Activated CD4-positive, alpha-beta T cell treated with anti-CD3 and anti-CD28 coated beads, Interleukin-2, amount 50 U/mL, for 24 hours (primary cell): ENCODE results near the gene LOXL3.
A peak's percentile ranks its signal among the peaks of the same experiment; 100 is the strongest.

Source experiments
- DNase-seq, 2 donors: peaks; one replicate each; pipeline ENCODE4 v3.0.0-alpha.2; 2020; ENCODE audit warnings: low read depth in 1 of 2, low spot score in 1 of 2

The LOXL3 gene

DNA sequence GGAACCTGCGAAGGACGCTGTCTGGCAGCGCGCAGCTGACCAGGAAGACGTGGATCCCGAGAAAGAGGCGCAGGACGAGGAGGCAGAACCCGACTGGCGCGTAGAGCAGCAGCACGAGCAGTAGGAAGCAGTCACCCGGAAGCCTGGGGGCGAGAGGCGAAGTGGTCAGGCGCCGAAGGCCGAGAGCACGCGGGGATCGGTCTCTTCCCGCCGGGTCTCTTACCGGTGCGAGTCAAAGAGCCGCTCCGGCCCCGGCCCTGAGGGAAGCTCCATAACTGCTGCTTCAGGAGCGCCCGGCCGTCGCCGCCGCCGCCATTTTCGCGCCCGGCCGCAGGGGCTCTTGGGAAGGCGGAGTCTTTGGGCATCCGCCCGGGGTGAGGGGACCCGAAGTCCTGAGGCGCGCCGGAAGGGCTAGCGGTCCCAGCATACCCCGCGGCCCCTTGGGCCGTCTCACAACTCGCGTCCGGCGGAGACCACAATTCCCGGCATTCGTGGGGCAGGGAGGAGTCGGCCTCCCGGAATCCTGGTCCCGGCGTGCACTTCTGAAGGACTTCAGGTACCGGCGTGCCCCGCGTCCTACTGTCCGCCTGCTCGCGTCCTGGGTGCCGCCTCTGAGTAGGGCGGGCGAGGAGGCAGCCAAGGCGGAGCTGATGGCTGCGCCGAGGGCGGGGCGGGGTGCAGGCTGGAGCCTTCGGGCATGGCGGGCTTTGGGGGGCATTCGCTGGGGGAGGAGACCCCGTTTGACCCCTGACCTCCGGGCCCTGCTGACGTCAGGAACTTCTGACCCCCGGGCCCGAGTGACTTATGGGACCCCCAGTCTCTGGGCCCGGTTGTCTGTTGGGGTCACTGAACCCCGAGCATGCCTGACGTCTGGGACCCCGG is 24.1 kb downstream of the LOXL3 start, which contains the start of the genes AUP1 and HTRA2:
TSS of gene AUP1 (minus strand) at position 350 of the 882 bp plus-strand sequence. CDS start at position 273, 77 bp downstream.
TSS of gene HTRA2 (plus strand) at position 577 of the 882 bp plus-strand sequence. CDS start at position 651, 74 bp downstream.
- peak; percentile 75 to 93 for DNase-seq

DNA sequence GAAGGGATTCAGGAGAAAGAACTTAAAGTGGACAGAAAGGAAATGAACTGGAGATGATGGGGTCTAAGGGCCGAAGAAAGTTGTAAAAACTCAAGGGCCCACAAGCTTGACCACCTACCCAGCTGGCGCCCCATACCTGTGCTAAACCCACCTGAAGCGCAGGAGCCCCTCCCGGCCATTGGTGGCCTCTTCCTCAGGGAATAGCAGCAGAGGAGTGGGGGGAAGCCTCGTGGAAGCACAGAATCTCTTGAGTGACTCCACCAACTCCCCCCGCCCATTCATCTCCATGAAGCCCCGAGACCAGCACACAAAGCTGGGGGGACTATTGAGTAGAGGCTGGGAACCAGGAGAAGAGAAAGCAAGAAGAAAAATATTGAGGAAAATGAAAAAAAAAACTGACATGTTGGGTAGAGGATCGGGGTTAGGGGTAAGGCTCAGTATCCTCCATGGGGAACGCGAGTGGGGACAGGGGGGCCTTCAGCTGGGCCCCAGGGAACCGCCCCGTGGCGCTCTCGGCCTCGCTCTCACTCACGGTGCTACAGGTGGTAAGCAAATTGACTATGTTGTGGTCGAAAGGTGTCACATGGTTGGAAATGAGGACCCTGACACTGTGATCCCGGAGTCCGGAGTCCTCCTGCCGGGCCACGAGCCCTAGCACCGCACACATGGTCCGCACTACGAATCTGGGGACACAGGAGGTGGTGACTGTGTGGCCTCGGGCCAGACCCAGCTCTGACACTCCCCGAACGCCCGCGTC is 25.0 kb downstream of the LOXL3 start:
- no peak for DNase-seq

DNA sequence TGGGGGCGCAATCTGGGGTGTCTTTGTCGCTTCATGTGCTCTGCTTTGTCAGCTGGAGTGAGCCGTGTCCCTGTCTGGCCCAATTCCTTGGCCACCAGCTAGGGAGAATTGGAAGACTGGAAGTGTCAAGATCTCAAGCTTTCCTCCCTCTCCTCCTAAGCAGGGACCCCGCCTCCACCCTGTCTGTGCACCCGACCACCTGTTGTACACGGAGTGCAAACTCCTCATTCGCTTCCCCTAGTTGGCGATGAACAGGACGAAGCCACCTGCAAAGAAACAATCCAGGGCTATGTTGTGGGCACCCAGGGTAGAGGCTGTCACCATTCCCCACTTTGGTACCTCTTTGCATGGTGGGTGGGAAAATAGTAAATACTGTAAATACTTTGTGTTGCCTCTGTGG is 26.0 kb downstream of the LOXL3 start:
- no peak for DNase-seq

DNA sequence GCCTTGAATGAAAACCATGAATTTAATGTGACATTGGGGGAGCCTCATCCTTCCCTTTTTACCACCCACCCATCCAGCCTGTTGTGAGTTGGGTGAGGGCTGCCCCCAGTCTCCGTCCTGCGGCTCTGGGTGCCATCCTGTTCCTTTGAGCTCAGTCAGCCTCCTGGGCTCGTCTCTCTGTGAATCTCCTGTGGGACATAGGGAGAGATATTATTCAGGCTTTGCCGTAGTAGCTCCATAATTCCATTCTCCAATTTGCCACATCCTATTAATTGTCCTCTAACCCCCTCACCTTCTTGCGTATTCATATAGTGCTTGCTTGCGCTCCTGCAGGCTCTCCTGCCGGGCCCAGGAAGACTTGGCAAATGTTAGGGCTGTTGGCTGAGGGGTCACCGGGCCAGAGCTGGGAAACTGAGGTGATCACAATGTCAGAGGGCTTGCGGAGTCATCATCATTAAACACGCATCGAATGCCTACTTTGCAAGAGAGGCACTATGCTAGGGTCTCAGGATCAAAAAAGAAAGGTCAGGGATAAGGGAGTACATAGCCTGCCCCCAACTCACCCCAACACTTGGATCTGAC is 27.0 kb downstream of the LOXL3 start:
- no peak for DNase-seq

GRCh38 chr2:74525717-74526648 is 27.8 kb downstream of the LOXL3 start, which contains the start of gene DQX1:
DQX1 (minus strand) TSS chr2:74526231; CDS start chr2:74525729, 502 bp downstream.
- no peak for DNase-seq

- no peak for DNase-seq
Measured at GRCh38 chr2:74524955-74525716, 28.6 kb downstream of the LOXL3 start.

DNA sequence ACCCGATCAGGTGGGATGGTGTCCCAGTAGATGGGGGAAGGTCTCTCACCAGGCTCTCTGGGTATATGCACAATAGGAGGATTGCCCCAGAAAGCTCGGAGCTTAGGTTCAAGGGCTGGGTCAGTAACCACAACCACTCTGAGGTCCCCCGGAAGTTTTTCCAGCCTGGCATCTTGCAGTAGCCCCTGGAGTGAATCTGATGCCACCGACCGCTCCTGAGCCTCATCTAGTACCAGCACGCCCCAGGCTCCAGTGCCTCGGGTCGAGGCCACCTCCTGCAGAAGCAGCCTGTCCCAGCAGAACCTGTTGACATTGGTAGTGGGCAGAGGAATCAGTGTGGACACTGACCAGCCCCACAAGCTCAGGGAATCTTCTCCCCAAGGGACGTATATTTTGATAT is 29.7 kb downstream of the LOXL3 start:
- no peak for DNase-seq

DNA sequence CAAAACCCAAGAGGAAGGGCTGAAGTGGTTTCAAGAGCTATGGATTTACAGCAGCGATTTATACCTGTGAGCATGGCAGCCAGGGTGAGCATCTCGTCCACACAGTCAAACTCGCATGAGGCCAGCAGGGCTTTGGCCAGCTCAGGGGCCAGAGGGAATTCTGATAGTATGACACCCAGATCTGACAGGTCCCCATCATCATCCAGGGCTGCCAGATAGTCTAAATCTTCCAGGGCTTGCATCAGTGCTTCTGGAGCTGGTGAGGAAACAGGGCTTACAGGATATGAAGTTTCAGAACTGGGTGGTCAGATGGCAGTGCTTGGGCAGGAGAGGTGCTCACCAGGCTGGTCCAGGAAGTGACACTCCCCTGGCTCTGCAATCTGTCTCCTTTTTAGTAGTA is 31.2 kb downstream of the LOXL3 start:
- DNase-seq = no peak

- DNase-seq = no peak
Measured at GRCh38 chr2:74516650-74517049, 37.1 kb downstream of the LOXL3 start.

DNA sequence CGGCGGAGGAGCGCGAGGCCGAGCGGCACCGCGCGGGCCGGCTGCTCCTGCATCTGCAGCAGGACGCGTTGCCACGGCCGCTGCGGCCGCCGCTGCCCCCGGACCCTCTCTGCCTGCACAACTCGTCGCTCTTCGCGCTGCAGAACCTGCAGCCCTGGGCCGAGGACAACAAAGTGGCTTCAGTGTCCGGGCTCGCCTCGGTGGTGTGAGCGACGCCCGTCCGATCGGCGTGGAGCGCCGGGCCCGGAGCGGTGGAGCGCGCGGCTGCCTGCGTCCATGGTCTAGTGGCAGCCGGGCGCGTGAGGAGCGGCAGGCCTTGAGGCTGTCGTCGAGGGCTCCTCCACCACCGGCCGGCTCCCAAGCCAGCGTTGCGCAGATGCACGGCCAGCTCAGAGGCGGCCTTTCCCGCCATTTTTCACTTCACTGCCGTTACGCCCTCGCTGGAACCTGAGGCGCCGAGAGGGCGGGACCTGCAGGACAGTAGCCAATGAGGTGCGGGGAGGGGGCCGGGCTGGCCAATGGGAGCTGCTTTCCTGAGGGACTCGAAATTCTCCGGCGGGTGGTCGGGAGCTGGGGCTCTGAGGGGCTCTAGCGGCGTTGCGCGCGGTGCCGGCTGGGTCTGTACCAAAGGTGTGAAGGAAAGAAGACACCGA is 37.6 kb downstream of the LOXL3 start:
- peak; percentile 49 to 76 for DNase-seq

- no peak for DNase-seq
Measured at GRCh38 chr2:74515271-74515980, 38.3 kb downstream of the LOXL3 start.

- DNase-seq = no peak
Measured at GRCh38 chr2:74514368-74515270, 39.1 kb downstream of the LOXL3 start, which contains the start of gene TLX2. TLX2 (plus strand) TSS chr2:74514450; CDS start chr2:74514807, 357 bp downstream.

DNA sequence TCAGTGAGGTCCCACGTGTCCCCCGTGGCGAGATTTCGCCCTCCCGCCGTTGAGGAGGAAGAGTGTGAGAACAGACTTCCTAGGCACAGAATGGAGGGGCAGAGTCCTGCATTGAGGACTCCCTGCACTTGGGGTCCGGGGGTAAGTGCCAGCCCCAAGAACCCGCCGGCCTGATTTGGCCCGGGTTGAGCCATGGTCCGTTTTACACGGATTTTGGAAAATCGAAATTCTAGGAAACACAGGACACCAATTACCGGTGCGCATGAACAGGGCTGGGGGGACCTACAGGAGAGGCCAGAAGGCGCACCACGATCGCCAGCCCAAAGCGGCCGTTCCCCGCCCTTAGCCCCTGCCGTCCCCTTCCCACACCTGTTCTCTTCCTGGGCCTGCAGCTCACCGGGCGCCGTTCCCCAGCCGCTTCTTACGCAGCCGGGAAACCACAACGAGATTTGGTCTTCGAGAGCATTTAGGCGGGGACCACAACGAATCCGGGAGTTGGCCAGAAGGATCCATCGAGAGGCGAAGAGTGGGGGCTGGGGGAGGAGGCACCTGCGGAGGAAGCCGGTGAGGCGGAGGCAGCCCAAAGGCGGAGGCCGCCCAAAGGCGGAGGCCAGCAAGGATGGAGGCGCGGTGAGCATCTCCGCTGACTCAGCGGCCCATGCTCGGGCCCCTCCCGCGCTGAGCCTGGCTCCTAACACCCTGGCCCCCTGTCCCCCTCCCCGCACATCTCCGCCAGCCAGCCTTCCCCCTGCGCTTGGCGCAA is 40.0 kb downstream of the LOXL3 start:
- DNase-seq = no peak

DNA sequence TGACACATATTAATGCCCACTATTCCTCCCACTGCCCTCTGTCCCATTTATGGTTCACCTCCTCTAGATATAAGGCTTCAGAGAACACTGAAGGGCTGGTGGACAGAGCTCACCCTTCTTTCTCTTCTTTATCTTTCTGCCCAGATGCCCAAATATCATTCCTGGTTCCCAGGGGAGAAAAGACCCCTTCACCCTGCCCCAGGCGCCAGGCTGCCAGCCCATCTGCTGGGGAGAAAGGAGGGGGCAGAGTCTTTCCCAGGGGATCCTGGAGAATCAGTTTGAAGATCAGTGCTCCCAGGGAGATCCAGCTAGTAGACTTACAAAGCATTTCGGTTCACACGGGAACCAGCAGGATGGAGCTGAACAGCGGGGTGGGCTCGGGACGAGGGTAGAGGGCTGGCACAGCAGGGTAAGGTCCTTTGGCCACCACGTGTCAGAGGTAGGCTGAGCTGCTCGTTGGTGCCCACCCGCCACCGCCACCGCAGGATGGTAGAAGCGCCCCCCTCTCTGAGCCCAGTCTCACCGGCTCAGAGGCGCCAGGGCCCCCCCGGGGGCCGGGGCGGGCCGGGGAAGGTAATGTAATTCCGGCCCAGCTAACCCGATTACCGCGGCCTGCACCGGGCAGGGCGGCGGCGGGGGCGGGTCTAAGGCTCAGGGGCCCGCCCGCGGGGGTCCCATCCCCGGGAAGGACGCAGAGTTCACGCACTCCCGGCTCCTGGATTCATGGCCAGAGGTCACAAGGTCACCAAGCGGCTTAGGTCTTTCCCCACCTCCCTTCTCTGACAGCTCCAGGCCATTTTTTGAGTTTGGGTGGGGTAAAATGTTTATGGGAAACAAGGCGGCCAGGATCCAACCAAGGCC is 40.8 kb downstream of the LOXL3 start:
- DNase-seq = no peak

GRCh38 chr2:74511104-74511989 is 42.4 kb downstream of the LOXL3 start:
- no peak for DNase-seq
